H9 (cell line): ENCODE results near the gene CISD3. TPM values are rescaled to one million over a fixed set of nuclear protein-coding genes. Genes with fewer than 3 reads are reported as not detected.

ENCODE experiments used
- DNase-seq: peaks from one replicate; pipeline ENCODE4 v3.0.0-alpha.2; 2017
- H2AFZ ChIP-seq: one replicate; pipeline ENCODE4 v1.6.1; 2013; ENCODE audit warnings: mild to moderate bottlenecking, low read length, control low read depth, moderate library complexity
- H2AK5ac ChIP-seq: 2 replicates; pipeline ENCODE4 v1.6.1; 2013; ENCODE audit warnings: low read length, control low read depth, mixed read lengths; ENCODE audit not compliant: insufficient read length
- H2BK120ac ChIP-seq: one replicate; pipeline ENCODE4 v1.6.1; 2013; ENCODE audit warnings: low read depth, mild to moderate bottlenecking, low read length, control low read depth, inconsistent platforms; ENCODE audit not compliant: poor library complexity, severe bottlenecking
- H2BK12ac ChIP-seq: 2 replicates; pipeline ENCODE4 v1.6.1; 2013; ENCODE audit warnings: low read length, control low read depth, mixed read lengths, low read depth; ENCODE audit not compliant: insufficient read length
- H2BK15ac ChIP-seq: 2 replicates; pipeline ENCODE4 v1.6.1; 2013; ENCODE audit warnings: low read depth, low read length, control low read depth
- H2BK20ac ChIP-seq: one replicate; pipeline ENCODE4 v1.6.1; 2013; ENCODE audit warnings: low read depth, mild to moderate bottlenecking, low read length, control low read depth, inconsistent platforms; ENCODE audit not compliant: poor library complexity, severe bottlenecking
- H2BK5ac ChIP-seq: 2 replicates; pipeline ENCODE4 v1.6.1; 2013; ENCODE audit warnings: low read length, control low read depth, mixed read lengths; ENCODE audit not compliant: insufficient read length
- H3K14ac ChIP-seq: 2 replicates; pipeline ENCODE4 v1.6.1; 2013; ENCODE audit warnings: low read length, control low read depth; ENCODE audit not compliant: insufficient read depth
- H3K18ac ChIP-seq: 2 replicates; pipeline ENCODE4 v1.6.1; 2013; ENCODE audit warnings: low read depth, mild to moderate bottlenecking, mixed read lengths, low read length, control low read depth; ENCODE audit not compliant: insufficient read length
- H3K23ac ChIP-seq: 2 replicates; pipeline ENCODE4 v1.6.1; 2013; ENCODE audit warnings: low read length, control low read depth, mixed read lengths, low read depth; ENCODE audit not compliant: insufficient read length
- H3K23me2 ChIP-seq: 2 replicates; pipeline ENCODE4 v1.6.1; 2013; ENCODE audit warnings: low read depth, mild to moderate bottlenecking, mixed read lengths, low read length, control low read depth; ENCODE audit not compliant: insufficient read length, poor library complexity, severe bottlenecking
- H3K27ac ChIP-seq: 2 replicates; pipeline ENCODE4 v1.5.1; 2013; ENCODE audit warnings: low read length, control low read depth, mixed read lengths, low read depth; ENCODE audit not compliant: insufficient read length
- H3K27me3 ChIP-seq: 2 replicates; pipeline ENCODE4 v1.6.1; 2013; ENCODE audit warnings: low read length, control low read depth, inconsistent platforms; ENCODE audit not compliant: insufficient read depth
- H3K4ac ChIP-seq: 2 replicates; pipeline ENCODE4 v1.6.1; 2013; ENCODE audit warnings: low read depth, mild to moderate bottlenecking, control low read depth, inconsistent platforms, low read length, moderate library complexity
- H3K4me1 ChIP-seq: 2 replicates; pipeline ENCODE4 v1.6.1; 2013; ENCODE audit warnings: low read length, control low read depth, inconsistent platforms; ENCODE audit not compliant: insufficient read depth
- H3K4me2 ChIP-seq: 2 replicates; pipeline ENCODE4 v1.6.1; 2013; ENCODE audit warnings: low read length, control low read depth, mixed read lengths; ENCODE audit not compliant: insufficient read length, insufficient read depth
- H3K56ac ChIP-seq: 2 replicates; pipeline ENCODE4 v1.6.1; 2013; ENCODE audit warnings: low read depth, mild to moderate bottlenecking, mixed read lengths, low read length, control low read depth; ENCODE audit not compliant: insufficient read length
- H3K79me1 ChIP-seq: 2 replicates; pipeline ENCODE4 v1.6.1; 2013; ENCODE audit warnings: low read depth, mild to moderate bottlenecking, moderate library complexity, low read length, control low read depth, inconsistent platforms; ENCODE audit not compliant: insufficient read depth, poor library complexity, severe bottlenecking
- H3K79me2 ChIP-seq: 2 replicates; pipeline ENCODE4 v1.6.1; 2013; ENCODE audit warnings: low read length, control low read depth, inconsistent platforms; ENCODE audit not compliant: insufficient read depth
- H3K9ac ChIP-seq: 2 replicates; pipeline ENCODE4 v1.6.1; 2013; ENCODE audit warnings: low read length, control low read depth, mixed read lengths; ENCODE audit not compliant: insufficient read length; ENCODE audit errors: extremely low read depth
- H3K9me3 ChIP-seq: one replicate; pipeline ENCODE4 v1.6.1; 2013; ENCODE audit warnings: low read depth, low read length, inconsistent platforms; ENCODE audit not compliant: control insufficient read depth
- H3T11ph ChIP-seq: one replicate; pipeline ENCODE4 v1.6.1; 2013; ENCODE audit warnings: mild to moderate bottlenecking, low read length, control low read depth, inconsistent platforms
- H4K20me1 ChIP-seq: one replicate; pipeline ENCODE4 v1.6.1; 2013; ENCODE audit not compliant: control insufficient read depth, insufficient read length, insufficient read depth
- H4K5ac ChIP-seq: 2 replicates; pipeline ENCODE4 v1.6.1; 2013; ENCODE audit warnings: low read depth, mild to moderate bottlenecking, mixed read lengths, low read length, control low read depth; ENCODE audit not compliant: insufficient read length
- H4K8ac ChIP-seq: replicated peaks from 2 replicates; pipeline ENCODE4 v1.6.1; 2013; ENCODE audit warnings: low read length, control low read depth, mixed read lengths, low read depth; ENCODE audit not compliant: insufficient read length
- H4K91ac ChIP-seq: 2 replicates; pipeline ENCODE4 v1.6.1; 2013; ENCODE audit warnings: low read depth, mild to moderate bottlenecking, moderate library complexity, mixed read lengths, low read length, control low read depth; ENCODE audit not compliant: insufficient read length
- H3K27ac Mint-ChIP-seq, 3 experiments: 2 replicates in 2 of 3; 3 replicates in 1 of 3; pipeline ENCODE4 v1.8.0; 2020 to 2021; ENCODE audit warnings: mixed read lengths in 3 of 3, mild to moderate bottlenecking in 1 of 3, moderate library complexity in 1 of 3
- H3K27me3 Mint-ChIP-seq: 2 replicates; pipeline ENCODE4 v1.8.0; 2021; ENCODE audit warnings: low read depth, mild to moderate bottlenecking, moderate library complexity, mixed read lengths
- H3K36me3 Mint-ChIP-seq, 3 experiments: 2 replicates in 2 of 3; 3 replicates in 1 of 3; pipeline ENCODE4 v1.8.0; 2020 to 2021; ENCODE audit warnings: low read depth in 3 of 3, mixed read lengths in 3 of 3; ENCODE audit not compliant: insufficient read depth in 1 of 3
- H3K4me1 Mint-ChIP-seq, 2 experiments: 2 replicates each; pipeline ENCODE4 v1.8.0; 2020; ENCODE audit warnings: mixed read lengths in 2 of 2
- H3K4me3 Mint-ChIP-seq, 2 experiments: 2 replicates in 1 of 2; 3 replicates in 1 of 2; pipeline ENCODE4 v1.8.0; 2020 to 2021; ENCODE audit warnings: mild to moderate bottlenecking in 2 of 2, mixed read lengths in 2 of 2, moderate library complexity in 1 of 2
- H3K9me3 Mint-ChIP-seq, 2 experiments: 2 replicates in 1 of 2; 3 replicates in 1 of 2; pipeline ENCODE4 v1.8.0; 2020; ENCODE audit warnings: mild to moderate bottlenecking in 2 of 2, mixed read lengths in 2 of 2, moderate library complexity in 1 of 2
- WGBS: extraction: QIAGEN DNeasy Blood & Tissue Kit; methylation state at CpG from one replicate; pipeline ENCODE4 v1.1.7; 2013; ENCODE audit warnings: missing lambda C conversion rate, low lambda C conversion rate, mixed read lengths; ENCODE audit not compliant: insufficient read length; ENCODE audit errors: extremely low coverage; 5-methylcytosine and 5-hydroxymethylcytosine counted together
- total RNA-seq: library from RNA; stranded (reverse); gene quantifications from 2 replicates; pipeline ENCODE4 v1.2.1, GENCODE V29; 2021
- TF ChIP-seq, protein P1 (sequence below): fragments of 200-600 bp; sonication (generic); conservative IDR thresholded peaks from 3 replicates; pipeline ENCODE4 v1.8.0; 2021; ENCODE audit warnings: antibody characterized with exemption, mild to moderate bottlenecking

The CISD3 gene
- total RNA-seq, 1 experiment from 2014 or later: 10.7 TPM

GRCh38 chr17:38724337-38724988 is 5.7 kb upstream of the CISD3 start:
- no peak overlapping the region for H2AFZ ChIP-seq
- no peak overlapping the region for H2BK12ac ChIP-seq
- H2BK15ac ChIP-seq: no peak overlapping the region
- H4K91ac ChIP-seq: no peak overlapping the region
- H3K14ac ChIP-seq: no peak overlapping the region
- WGBS: no CpG with 5 or more reads among the region's 16 CpGs
- no peak for DNase-seq
- Mint-ChIP-seq H3K4me3 (no peak overlapping the region), H3K27ac (no peak overlapping the region), H3K9me3 (no peaks in the 10 kb centered on the region), H3K27me3 (peaks cover 55% of the 10 kb centered on the region), H3K36me3 (peaks cover 2 to 7% (median 4%) of the 10 kb centered on the region in 3 experiments; a peak in 5 of 7 replicates), H3K4me1 (peaks cover 17 to 28% of the 10 kb centered on the region in 2 experiments)
- H2BK120ac ChIP-seq: no peak overlapping the region
- H2BK5ac ChIP-seq: no peak overlapping the region
- peaks cover 3% of the 10 kb centered on the region for H3K23me2 ChIP-seq
- H3K27ac ChIP-seq: no peak overlapping the region
- no peaks in the 10 kb centered on the region for H3K79me1 ChIP-seq
- no peak overlapping the region for H3K18ac ChIP-seq
- H3K4me2 ChIP-seq: no peak overlapping the region
- TF ChIP-seq, protein P1, sequence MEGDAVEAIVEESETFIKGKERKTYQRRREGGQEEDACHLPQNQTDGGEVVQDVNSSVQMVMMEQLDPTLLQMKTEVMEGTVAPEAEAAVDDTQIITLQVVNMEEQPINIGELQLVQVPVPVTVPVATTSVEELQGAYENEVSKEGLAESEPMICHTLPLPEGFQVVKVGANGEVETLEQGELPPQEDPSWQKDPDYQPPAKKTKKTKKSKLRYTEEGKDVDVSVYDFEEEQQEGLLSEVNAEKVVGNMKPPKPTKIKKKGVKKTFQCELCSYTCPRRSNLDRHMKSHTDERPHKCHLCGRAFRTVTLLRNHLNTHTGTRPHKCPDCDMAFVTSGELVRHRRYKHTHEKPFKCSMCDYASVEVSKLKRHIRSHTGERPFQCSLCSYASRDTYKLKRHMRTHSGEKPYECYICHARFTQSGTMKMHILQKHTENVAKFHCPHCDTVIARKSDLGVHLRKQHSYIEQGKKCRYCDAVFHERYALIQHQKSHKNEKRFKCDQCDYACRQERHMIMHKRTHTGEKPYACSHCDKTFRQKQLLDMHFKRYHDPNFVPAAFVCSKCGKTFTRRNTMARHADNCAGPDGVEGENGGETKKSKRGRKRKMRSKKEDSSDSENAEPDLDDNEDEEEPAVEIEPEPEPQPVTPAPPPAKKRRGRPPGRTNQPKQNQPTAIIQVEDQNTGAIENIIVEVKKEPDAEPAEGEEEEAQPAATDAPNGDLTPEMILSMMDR: no peak
- no peak overlapping the region for H3K56ac ChIP-seq
- no peak overlapping the region for H2AK5ac ChIP-seq
- H3K4ac ChIP-seq: no peak overlapping the region
- no peak overlapping the region for H2BK20ac ChIP-seq
- H3K27me3 ChIP-seq: peaks cover 9% of the 10 kb centered on the region; the same call in 1 of the 2 replicates
- H3K9me3 ChIP-seq: no peaks in the 10 kb centered on the region
- no peaks in the 10 kb centered on the region for H3K4me1 ChIP-seq
- H4K8ac ChIP-seq: no peak overlapping the region
- no peak overlapping the region for H3K23ac ChIP-seq
- peaks cover 3% of the 10 kb centered on the region for H4K20me1 ChIP-seq
- H3T11ph ChIP-seq: no peak overlapping the region
- no peak overlapping the region for H4K5ac ChIP-seq
- no peak overlapping the region for H3K9ac ChIP-seq
- no peaks in the 10 kb centered on the region for H3K79me2 ChIP-seq
